ENCODE measurements around the gene PODN. TPM values are rescaled to one million over a fixed set of nuclear protein-coding genes. Genes with fewer than 3 reads are reported as not detected.

Gene PODN
- total RNA-seq, 1 experiment from 2014 or later: 0.17 TPM

GRCh38 chr1:53107090-53107489 lies 45.1 kb downstream of the PODN start:
- Histone ChIP-seq H2BK15ac (ENCODE audit: low read depth, low read length) (no peak overlapping the region), H3K18ac (ENCODE audit: insufficient read length, low read depth, low read length) (no peak overlapping the region), H3K23ac (ENCODE audit: insufficient read length, low read depth, low read length) (no peak overlapping the region), H3K4me2 (ENCODE audit: insufficient read depth, insufficient read length, low read length) (no peak overlapping the region), H4K20me1 (ENCODE audit: control insufficient read depth, insufficient read depth, insufficient read length) (no peaks in the 10 kb centered on the region), H4K8ac (replicated peaks; ENCODE audit: insufficient read length, low read depth, low read length) (no peak overlapping the region), H2BK12ac (ENCODE audit: insufficient read length, low read depth, low read length) (no peak overlapping the region), H3T11ph (ENCODE audit: low read length) (no peak overlapping the region), H3K4me1 (ENCODE audit: insufficient read depth, low read length) (no peaks in the 10 kb centered on the region), H3K9ac (ENCODE audit: extremely low read depth, insufficient read length, low read length) (no peak overlapping the region), H3K9me3 (ENCODE audit: control insufficient read depth, low read depth, low read length) (no peaks in the 10 kb centered on the region), H2BK20ac (ENCODE audit: low read depth, low read length, poor library complexity, severe bottlenecking) (no peak overlapping the region), H2BK120ac (ENCODE audit: low read depth, low read length, poor library complexity, severe bottlenecking) (no peak overlapping the region), H3K14ac (ENCODE audit: insufficient read depth, low read length) (no peak overlapping the region), H3K27me3 (ENCODE audit: insufficient read depth, low read length) (no peaks in the 10 kb centered on the region), H4K91ac (ENCODE audit: insufficient read length, low read depth, low read length) (no peak overlapping the region), H3K4ac (ENCODE audit: low read depth, low read length) (no peak overlapping the region), H2AK5ac (ENCODE audit: insufficient read length, low read length) (no peak overlapping the region), H3K27ac (ENCODE audit: insufficient read length, low read depth, low read length) (no peak overlapping the region), H3K79me2 (ENCODE audit: insufficient read depth, low read length) (no peaks in the 10 kb centered on the region), H3K23me2 (ENCODE audit: insufficient read length, low read depth, low read length, poor library complexity, severe bottlenecking) (no peaks in the 10 kb centered on the region), H3K56ac (ENCODE audit: insufficient read length, low read depth, low read length) (no peak overlapping the region), H2BK5ac (ENCODE audit: insufficient read length, low read length) (no peak overlapping the region), H3K79me1 (ENCODE audit: insufficient read depth, low read depth, low read length, poor library complexity, severe bottlenecking) (no peaks in the 10 kb centered on the region), H2AFZ (ENCODE audit: low read length) (no peak overlapping the region), H4K5ac (ENCODE audit: insufficient read length, low read depth, low read length) (no peak overlapping the region)
- Mint-ChIP-seq H3K4me3 (no peak overlapping the region), H3K9me3 (peaks cover 0 to 2% of the 10 kb centered on the region in 2 experiments; a peak in 2 of 5 replicates), H3K4me1 (peaks cover 31 to 32% of the 10 kb centered on the region in 2 experiments), H3K27me3 (ENCODE audit: low read depth) (peaks cover 12% of the 10 kb centered on the region), H3K27ac (no peak overlapping the region), H3K36me3 (ENCODE audit: insufficient read depth in 1 of 3, low read depth in 3 of 3) (no peaks in the 10 kb centered on the region)
- DNase-seq: no peak
- TF ChIP-seq CTCF (conservative IDR thresholded peaks at IDR 0.05): no peak
- no CpG with 5 or more reads among the region's 7 CpGs for WGBS (ENCODE audit: extremely low coverage, insufficient read length, low lambda C conversion rate)

All from H9 (cell line).